CD14-positive monocyte (primary cell): Measurements from ENCODE around the gene EVA1C. TPM values are rescaled to one million over a fixed set of nuclear protein-coding genes. Genes with fewer than 3 reads are reported as not detected.

Experiments
- DNase-seq, 3 donors: peaks; one replicate each; pipeline ENCODE4 v3.0.0-alpha.2; 2011 to 2022
- H2AFZ ChIP-seq: 2 replicates; pipeline ENCODE4 v1.6.0; 2012; ENCODE audit warnings: mild to moderate bottlenecking, low read depth, low read length, inconsistent platforms; ENCODE audit not compliant: insufficient read depth, poor library complexity, severe bottlenecking
- H3K27ac ChIP-seq, 2 donors: 1 replicate in 1 of 2; 2 replicates in 1 of 2; pipeline ENCODE4 v1.5.1; 2012 to 2013; ENCODE audit warnings: low read length in 2 of 2, control low read depth in 1 of 2, inconsistent platforms in 1 of 2, low read depth in 1 of 2, mild to moderate bottlenecking in 1 of 2
- H3K27me3 ChIP-seq, 2 donors: one replicate each; pipeline versions ENCODE4 v1.6.0 to v1.6.1; 2011 to 2013; ENCODE audit warnings: low read length in 2 of 2; ENCODE audit not compliant: control insufficient read depth in 2 of 2, insufficient read depth in 2 of 2
- H3K36me3 ChIP-seq, 2 donors: replicated peaks in 1 of 2; 1 replicate in 1 of 2; 2 replicates in 1 of 2; pipeline versions ENCODE4 v1.5.1 to v1.6.1; 2012 to 2013; ENCODE audit warnings: low read length in 2 of 2, control low read depth in 1 of 2, inconsistent platforms in 1 of 2, mild to moderate bottlenecking in 1 of 2; ENCODE audit not compliant: insufficient read depth in 2 of 2, control insufficient read depth in 1 of 2
- H3K4me1 ChIP-seq, 2 donors: 1 replicate in 1 of 2; 2 replicates in 1 of 2; pipeline versions ENCODE4 v1.5.1 to v1.6.1; 2012 to 2013; ENCODE audit warnings: low read length in 2 of 2, control low read depth in 1 of 2, inconsistent platforms in 1 of 2, mild to moderate bottlenecking in 1 of 2, moderate library complexity in 1 of 2; ENCODE audit not compliant: insufficient read depth in 2 of 2, control insufficient read depth in 1 of 2
- H3K4me2 ChIP-seq: replicated peaks from 2 replicates; pipeline ENCODE3; 2012; ENCODE audit warnings: low read length, moderate library complexity, mild to moderate bottlenecking; ENCODE audit not compliant: poor library complexity, severe bottlenecking; ENCODE audit errors: extremely low read depth
- H3K4me3 ChIP-seq, 3 experiments: fragments of 200-600 bp in 1 of 3; sonication (generic) in 1 of 3; replicated peaks in 1 of 3; 1 replicate in 2 of 3; 2 replicates in 1 of 3; pipeline ENCODE4 v1.5.1; 2011 to 2013; ENCODE audit warnings: low read length in 3 of 3, mild to moderate bottlenecking in 3 of 3, control low read depth in 2 of 3, low read depth in 2 of 3, inconsistent platforms in 1 of 3, moderate library complexity in 1 of 3
- H3K79me2 ChIP-seq: 2 replicates; pipeline ENCODE4 v1.6.0; 2012; ENCODE audit warnings: mild to moderate bottlenecking, control low read depth, inconsistent platforms, low read length, moderate library complexity; ENCODE audit not compliant: insufficient read depth
- H3K9ac ChIP-seq: 2 replicates; pipeline ENCODE4 v1.6.0; 2017; ENCODE audit warnings: low read length, mild to moderate bottlenecking; ENCODE audit not compliant: insufficient read depth, poor library complexity, severe bottlenecking
- H3K9me3 ChIP-seq, 2 donors: replicated peaks in 1 of 2; 1 replicate in 1 of 2; 2 replicates in 1 of 2; pipeline versions ENCODE4 v1.5.1 to v1.6.1; 2012 to 2013; ENCODE audit warnings: low read length in 2 of 2, control low read depth in 1 of 2; ENCODE audit not compliant: control insufficient read depth in 1 of 2, insufficient read depth in 1 of 2
- H4K20me1 ChIP-seq: 2 replicates; pipeline ENCODE4 v1.6.0; 2012; ENCODE audit warnings: mild to moderate bottlenecking, low read length, control low read depth, moderate library complexity; ENCODE audit not compliant: insufficient read depth
- H3K27ac Mint-ChIP-seq, 7 donors: one replicate each; pipeline ENCODE4 v1.8.0; 2020; ENCODE audit warnings: mild to moderate bottlenecking in 7 of 7, mixed read lengths in 7 of 7, moderate library complexity in 6 of 7, inconsistent platforms in 2 of 7
- H3K27me3 Mint-ChIP-seq, 3 donors: one replicate each; pipeline ENCODE4 v1.8.0; 2021 to 2022; ENCODE audit warnings: low read depth in 3 of 3, mild to moderate bottlenecking in 3 of 3, mixed read lengths in 3 of 3, moderate library complexity in 3 of 3, inconsistent platforms in 1 of 3
- H3K36me3 Mint-ChIP-seq, 2 donors: one replicate each; pipeline ENCODE4 v1.8.0; 2020; ENCODE audit warnings: mixed read lengths in 2 of 2, inconsistent platforms in 1 of 2, mild to moderate bottlenecking in 1 of 2
- H3K4me1 Mint-ChIP-seq: one replicate; pipeline ENCODE4 v1.8.0; 2020; ENCODE audit warnings: mild to moderate bottlenecking, mixed read lengths
- H3K4me3 Mint-ChIP-seq, 2 donors: one replicate each; pipeline ENCODE4 v1.8.0; 2020; ENCODE audit warnings: mild to moderate bottlenecking in 2 of 2, mixed read lengths in 2 of 2, moderate library complexity in 1 of 2
- H3K9me3 Mint-ChIP-seq, 7 donors: one replicate each; pipeline ENCODE4 v1.8.0; 2020 to 2022; ENCODE audit warnings: mixed read lengths in 7 of 7, mild to moderate bottlenecking in 6 of 7, moderate library complexity in 6 of 7, inconsistent platforms in 2 of 7
- CTCF ChIP-seq: fragments of 200-600 bp; IDR thresholded peaks from one replicate; pipeline ENCODE4 v1.8.0; 2022; ENCODE audit warnings: antibody characterized with exemption, mild to moderate bottlenecking
- WGBS: methylation state at CpG from one replicate; pipeline ENCODE4 v1.1.5; 2013; ENCODE audit warnings: missing lambda C conversion rate; ENCODE audit not compliant: insufficient coverage; 5-methylcytosine and 5-hydroxymethylcytosine counted together
- intact Hi-C, 2 donors: fragments of 100-400 bp; cut with micrococcal nuclease; formaldehyde crosslinking; loops; one replicate each; pipeline versions ENCODE4 v1.15.0 to v1.15.1; 2023
- polyA plus RNA-seq, 3 donors: library from polyadenylated mRNA; depleted of rRNA in 1 of 3; unstranded in 2 of 3; stranded (reverse) in 1 of 3; fragments of 300-500 nt in 2 of 3; fragments of >200 nt in 1 of 3; fragmentation: Illumina TruSeq in 2 of 3; gene quantifications; 1 replicate in 2 of 3; 2 replicates in 1 of 3; pipeline ENCODE4 v1.2.3, GENCODE V29; 2012 to 2021

EVA1C gene
- polyA plus RNA-seq, 3 donors, result 0.37 to 0.73 (median 0.63) TPM

- no peaks in the 10 kb centered on the region for H3K9me3 ChIP-seq
- DNase-seq, result no peak
- 94% methylated on average over 2 of the region's 4 CpGs for WGBS
- peaks cover 0 to 9% (median 2%) of the 10 kb centered on the region in 7 donors for H3K9me3 Mint-ChIP-seq
- no peak overlapping the region for H2AFZ ChIP-seq
- H3K4me1 Mint-ChIP-seq, result peaks cover 26% of the 10 kb centered on the region
- no peaks in the 10 kb centered on the region for H3K27me3 ChIP-seq
- H3K4me2 ChIP-seq, result peak overlapping the region; percentile 98
- no peak overlapping the region for H3K27ac ChIP-seq
- H3K36me3 ChIP-seq, result peaks cover 3 to 4% of the 10 kb centered on the region in 2 donors
- no peak for TF ChIP-seq CTCF
- peaks cover 17 to 21% of the 10 kb centered on the region in 2 donors for H3K4me1 ChIP-seq
- H3K9ac ChIP-seq, result no peak overlapping the region
- no peak overlapping the region for H3K4me3 Mint-ChIP-seq
- H3K36me3 Mint-ChIP-seq, result peaks cover 0 to 7% of the 10 kb centered on the region in 2 donors
- intact Hi-C loops, result loop anchor here (5.0 to 10.0 kb wide), 4 partner anchors 114 to 1251 kb away; partner anchors contain the start of genes MIS18A (in 2 of the 2), CRYZL1 (in 1 of the 2), ITSN1 (in 1 of the 2) and SCAF4 (in 1 of the 2)
- peaks cover 4% of the 10 kb centered on the region for H4K20me1 ChIP-seq
- H3K79me2 ChIP-seq, result peaks cover 51% of the 10 kb centered on the region
- H3K27ac Mint-ChIP-seq, result no peak overlapping the region
- peak overlapping the region in 1 of 3 experiments; percentile 97 for H3K4me3 ChIP-seq
- H3K27me3 Mint-ChIP-seq, result peaks cover 0 to 6% (median 3%) of the 10 kb centered on the region in 3 donors
These were observed 20.8 kb upstream of the EVA1C start for GRCh38 chr21:32391755-32392154.

- H3K9ac ChIP-seq, result peak overlapping the region; percentile 81
- peaks cover 26% of the 10 kb centered on the region for H3K4me1 Mint-ChIP-seq
- WGBS, result under 1% methylated on average over 28 of the region's 32 CpGs
These were observed 20.1 kb upstream of the EVA1C start for GRCh38 chr21:32392299-32392879.

More at GRCh38 chr21:32392299-32392879, 20.1 kb upstream of the EVA1C start:
- H3K4me3 Mint-ChIP-seq, result peak overlapping the region; percentile 90 to 91
- H3K9me3 Mint-ChIP-seq, result peaks cover 0 to 9% (median 2%) of the 10 kb centered on the region in 7 donors
- H3K36me3 Mint-ChIP-seq, result peaks cover 0 to 7% of the 10 kb centered on the region in 2 donors
- peak overlapping the region; percentile 58 to 97 (median 83) for H3K4me3 ChIP-seq
- no peak for DNase-seq
- H3K4me1 ChIP-seq, result peaks cover 17 to 21% of the 10 kb centered on the region in 2 donors
- H3K36me3 ChIP-seq, result peaks cover 3 to 4% of the 10 kb centered on the region in 2 donors
- H3K79me2 ChIP-seq, result peaks cover 45% of the 10 kb centered on the region
- peak overlapping the region; percentile 96 for H2AFZ ChIP-seq
- H3K9me3 ChIP-seq, result no peaks in the 10 kb centered on the region
- H4K20me1 ChIP-seq, result peaks cover 4% of the 10 kb centered on the region
- no peaks in the 10 kb centered on the region for H3K27me3 ChIP-seq
- peaks cover 0 to 6% (median 4%) of the 10 kb centered on the region in 3 donors for H3K27me3 Mint-ChIP-seq
- peak overlapping the region in 1 of 2 donors; percentile 91 for H3K27ac ChIP-seq
- intact Hi-C loops, result loop anchor here (5.0 to 10.0 kb wide), 4 partner anchors 115 to 1250 kb away; partner anchors contain the start of genes MIS18A (in 2 of the 2), CRYZL1 (in 1 of the 2), ITSN1 (in 1 of the 2) and SCAF4 (in 1 of the 2)
- no peak for TF ChIP-seq CTCF
- peak overlapping the region in 2 of 7 donors; percentile 94 to 95 for H3K27ac Mint-ChIP-seq
- H3K4me2 ChIP-seq, result peak overlapping the region; percentile 98
